ES-I3 (cell line): ENCODE data around the gene FAM168A.

Experiments
- H3K36me3 ChIP-seq: 2 replicates; pipeline ENCODE4 v1.6.1; 2013; ENCODE audit warnings: mild to moderate bottlenecking, low read length, control low read depth, moderate library complexity; ENCODE audit not compliant: insufficient read depth
- H3K4me1 ChIP-seq: 2 replicates; pipeline ENCODE4 v1.6.1; 2013; ENCODE audit warnings: mild to moderate bottlenecking, control low read depth, low read length; ENCODE audit not compliant: insufficient read depth
- H3K9ac ChIP-seq: 2 replicates; pipeline ENCODE4 v1.6.1; 2013; ENCODE audit warnings: low read depth, mild to moderate bottlenecking, low read length, moderate library complexity
- H3K9me3 ChIP-seq: 2 replicates; pipeline ENCODE4 v1.6.1; 2013; ENCODE audit warnings: mild to moderate bottlenecking, low read length, moderate library complexity; ENCODE audit not compliant: control insufficient read depth, insufficient read depth

Gene FAM168A

DNA sequence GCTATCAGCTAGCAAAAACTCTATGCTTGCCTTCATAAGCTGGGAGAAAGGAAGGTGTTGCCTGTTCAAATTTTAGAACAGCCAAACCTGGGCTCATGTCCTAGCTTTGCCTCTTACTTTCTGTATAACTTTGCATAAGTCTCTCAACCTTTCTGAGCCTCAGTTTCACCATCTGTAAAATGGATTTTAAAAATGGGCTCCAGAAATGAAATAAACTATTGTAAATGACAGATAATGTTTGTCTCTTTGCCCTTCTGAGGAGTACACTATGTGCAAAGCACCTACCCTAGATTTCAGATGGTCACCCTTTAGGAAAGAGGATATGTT is 68.7 kb downstream of the FAM168A start:
- no peak overlapping the region for H3K9ac ChIP-seq
- H3K4me1 ChIP-seq = peaks cover 31% of the 10 kb centered on the region
- H3K9me3 ChIP-seq = no peaks in the 10 kb centered on the region
- H3K36me3 ChIP-seq = no peaks in the 10 kb centered on the region

DNA sequence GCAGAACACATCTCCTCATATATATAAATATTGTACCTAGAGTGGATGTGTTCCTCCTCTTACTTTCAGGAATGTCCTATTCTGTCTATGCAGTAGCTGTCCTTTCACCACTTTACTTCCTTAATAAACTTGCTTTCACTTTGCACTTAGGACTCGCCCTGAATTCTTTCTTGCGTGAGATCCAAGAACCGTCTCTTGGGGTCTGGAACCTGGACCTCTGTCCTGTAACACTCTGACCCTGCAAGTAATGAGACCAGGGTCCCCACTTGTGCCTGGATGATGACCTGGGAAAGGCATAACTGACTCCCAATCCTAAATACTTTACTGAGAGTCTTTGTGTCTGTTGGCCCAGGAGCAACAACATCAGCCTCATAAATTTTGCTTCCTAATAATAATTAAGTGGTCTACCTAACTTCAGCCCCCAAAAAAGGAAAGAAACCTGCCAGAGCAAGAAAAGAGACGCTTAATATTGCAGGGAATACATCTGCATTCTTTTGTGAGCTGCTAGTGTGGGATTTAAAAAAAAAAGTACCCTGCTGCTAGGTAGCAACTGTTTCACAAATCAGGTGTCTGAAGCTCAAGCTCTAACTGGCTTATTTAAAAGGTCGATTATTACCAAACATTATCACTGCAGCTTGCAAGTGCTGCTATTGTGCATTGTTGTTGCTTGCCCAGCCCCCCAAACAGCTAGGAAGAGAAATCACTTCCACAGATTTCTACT is 69.3 kb downstream of the FAM168A start:
- Histone ChIP-seq H3K9me3 (no peaks in the 10 kb centered on the region), H3K4me1 (peaks cover 31% of the 10 kb centered on the region), H3K9ac (no peak overlapping the region), H3K36me3 (no peaks in the 10 kb centered on the region)

DNA sequence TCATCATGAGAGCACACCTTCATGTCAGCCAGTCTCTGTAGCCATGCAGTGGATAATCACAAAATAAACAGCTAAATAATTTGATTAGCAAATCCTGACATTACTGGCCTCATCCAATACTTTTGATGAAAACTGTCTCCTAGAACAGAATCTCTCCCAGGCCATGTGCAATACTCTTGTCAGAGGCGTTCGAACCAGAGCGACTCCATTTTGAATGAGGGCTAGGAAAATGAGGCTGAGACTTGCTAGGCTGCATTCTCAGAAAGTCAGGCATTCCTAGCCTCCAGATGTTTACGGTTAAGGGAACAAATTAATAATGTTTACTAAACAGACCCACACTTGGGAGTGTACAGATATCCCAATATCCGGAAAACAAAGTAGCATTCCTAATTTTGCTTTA is 69.9 kb downstream of the FAM168A start:
- H3K36me3 ChIP-seq = no peaks in the 10 kb centered on the region
- H3K4me1 ChIP-seq = peaks cover 31% of the 10 kb centered on the region
- H3K9ac ChIP-seq = no peak overlapping the region
- no peaks in the 10 kb centered on the region for H3K9me3 ChIP-seq

DNA sequence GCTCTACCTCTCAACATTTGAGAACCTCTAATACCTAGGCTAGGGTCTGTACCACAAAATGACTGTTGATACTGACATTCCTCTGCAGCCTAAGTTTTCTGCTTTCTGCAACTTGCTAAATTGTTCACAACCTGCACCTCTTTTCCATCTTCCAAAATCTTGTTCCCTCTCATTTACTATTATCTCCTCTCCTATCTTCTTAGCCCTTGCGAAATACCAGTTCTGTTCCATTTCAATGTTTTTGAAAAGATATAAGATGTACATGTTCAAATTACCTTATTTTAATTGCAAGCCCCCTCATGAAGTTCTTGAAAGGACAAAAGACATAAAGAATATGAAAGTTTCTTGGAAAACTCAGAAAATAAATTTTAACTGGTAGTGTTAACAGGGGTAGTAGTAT is 72.3 kb downstream of the FAM168A start:
- Histone ChIP-seq H3K9ac (no peak overlapping the region), H3K4me1 (peaks cover 18% of the 10 kb centered on the region), H3K9me3 (no peaks in the 10 kb centered on the region), H3K36me3 (no peaks in the 10 kb centered on the region)

DNA sequence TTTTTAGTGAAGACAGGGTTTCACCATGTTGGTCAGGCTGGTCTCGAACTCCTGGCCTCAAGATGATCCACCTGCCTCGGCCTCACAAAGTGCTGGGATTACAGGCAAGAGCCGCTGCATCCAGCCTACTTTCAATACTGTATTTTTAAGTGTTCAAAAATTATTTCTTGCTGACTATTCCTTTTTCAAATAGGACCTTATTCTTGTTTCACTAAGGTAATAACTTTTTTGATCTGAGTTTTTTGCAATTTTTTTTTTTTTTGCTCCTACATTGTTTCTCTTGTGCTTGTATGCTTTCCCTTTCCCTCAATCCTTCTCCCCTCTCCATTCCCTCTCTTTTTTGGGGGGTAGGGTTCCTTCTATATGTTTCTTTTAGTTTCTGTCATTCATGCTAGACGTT is 73.1 kb downstream of the FAM168A start:
- Histone ChIP-seq H3K4me1 (peaks cover 18% of the 10 kb centered on the region), H3K9ac (no peak overlapping the region), H3K36me3 (no peaks in the 10 kb centered on the region), H3K9me3 (no peaks in the 10 kb centered on the region)

DNA sequence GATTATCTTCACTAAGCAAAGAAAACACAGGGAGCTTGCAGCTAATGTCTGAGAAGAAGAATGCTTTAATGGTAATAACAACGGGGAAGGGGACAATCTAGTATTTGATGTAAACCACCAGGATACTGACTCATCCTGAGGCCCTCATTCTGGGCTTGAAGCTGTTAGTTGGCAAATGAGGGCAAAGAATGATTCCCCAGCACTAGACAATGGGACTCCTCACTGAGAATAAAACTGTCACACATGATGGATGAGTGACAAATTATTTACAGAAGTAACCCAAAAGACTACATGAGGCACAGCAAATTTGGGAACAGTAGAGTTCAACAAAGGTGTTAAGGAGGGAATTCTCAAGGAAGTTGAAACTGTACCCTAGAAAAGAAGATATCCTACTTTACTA is 76.3 kb downstream of the FAM168A start:
- Histone ChIP-seq H3K9me3 (no peaks in the 10 kb centered on the region), H3K4me1 (no peaks in the 10 kb centered on the region), H3K9ac (no peak overlapping the region), H3K36me3 (no peaks in the 10 kb centered on the region)

DNA sequence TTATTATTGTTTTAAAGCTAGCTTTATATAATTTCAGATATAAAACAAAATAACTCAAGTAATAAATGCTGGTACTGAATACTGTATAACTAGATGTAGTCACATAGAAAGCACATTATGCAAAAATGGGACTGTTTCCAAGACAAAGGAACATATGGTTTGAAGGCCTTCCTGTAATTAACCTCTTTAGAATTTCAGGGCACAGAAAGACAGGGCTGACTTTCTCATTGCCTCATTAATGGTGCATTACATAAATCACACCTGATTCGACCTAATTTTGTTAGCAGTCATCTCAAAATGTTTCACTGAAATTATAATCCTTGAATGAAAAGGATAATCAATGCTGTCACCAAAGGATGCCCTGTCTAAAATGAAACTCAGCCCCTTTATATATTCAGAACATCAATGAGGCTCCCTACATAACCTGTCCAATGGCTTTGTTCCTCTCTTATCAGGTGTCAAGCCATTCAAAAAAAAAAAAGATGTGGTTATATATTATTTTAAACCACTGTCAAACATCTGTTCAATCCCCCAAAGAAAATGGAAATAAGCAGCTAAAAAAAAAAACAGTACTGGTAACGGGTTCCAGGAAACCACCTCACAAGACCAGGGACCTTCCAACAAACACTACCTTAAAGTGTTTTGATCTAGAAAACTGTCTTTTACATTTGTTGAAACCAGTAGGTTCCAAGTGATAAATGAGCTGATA is 77.4 kb downstream of the FAM168A start:
- no peaks in the 10 kb centered on the region for H3K36me3 ChIP-seq
- no peak overlapping the region for H3K9ac ChIP-seq
- H3K9me3 ChIP-seq = no peaks in the 10 kb centered on the region
- H3K4me1 ChIP-seq = no peaks in the 10 kb centered on the region

DNA sequence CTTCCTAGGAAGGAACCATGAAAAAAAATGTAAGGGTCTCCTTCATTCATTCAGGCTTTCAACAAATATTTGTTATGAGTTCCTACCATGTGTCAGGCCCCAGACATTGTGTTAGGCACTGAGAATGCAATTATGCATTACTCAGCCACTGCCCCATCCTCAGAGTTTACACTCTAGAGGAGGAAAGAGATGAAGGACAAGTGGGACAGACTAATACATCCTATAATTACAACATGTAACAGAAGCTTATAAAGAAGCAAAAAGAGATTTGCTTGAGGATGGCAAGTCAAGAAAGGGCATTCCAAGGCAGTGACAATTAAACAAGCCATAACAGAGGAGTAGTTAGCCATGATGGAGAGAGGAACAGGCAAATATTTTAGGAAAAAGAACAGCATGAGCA is 78.6 kb downstream of the FAM168A start:
- Histone ChIP-seq H3K9me3 (no peaks in the 10 kb centered on the region), H3K4me1 (no peaks in the 10 kb centered on the region), H3K36me3 (no peaks in the 10 kb centered on the region), H3K9ac (no peak overlapping the region)

DNA sequence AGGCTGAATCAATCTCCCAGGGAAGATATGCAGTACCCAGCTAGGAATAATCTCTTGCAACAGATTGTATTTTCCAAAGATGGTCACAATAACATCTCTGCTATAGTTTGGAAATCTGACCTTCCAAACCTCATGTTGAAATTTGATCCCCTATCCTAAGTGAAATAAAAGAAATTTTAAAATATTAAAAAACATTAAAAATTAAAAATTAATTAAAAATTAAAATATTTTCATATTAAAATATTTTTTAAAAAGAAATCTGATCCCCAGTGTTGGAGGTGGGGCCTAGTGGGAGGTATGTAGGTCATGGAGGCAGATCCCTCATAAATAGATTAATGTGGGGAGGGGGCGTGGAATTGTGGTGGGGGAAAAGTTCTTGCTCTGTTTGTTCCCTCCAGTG is 79.7 kb downstream of the FAM168A start:
- Histone ChIP-seq H3K4me1 (no peaks in the 10 kb centered on the region), H3K9me3 (no peaks in the 10 kb centered on the region), H3K9ac (no peak overlapping the region), H3K36me3 (no peaks in the 10 kb centered on the region)

DNA sequence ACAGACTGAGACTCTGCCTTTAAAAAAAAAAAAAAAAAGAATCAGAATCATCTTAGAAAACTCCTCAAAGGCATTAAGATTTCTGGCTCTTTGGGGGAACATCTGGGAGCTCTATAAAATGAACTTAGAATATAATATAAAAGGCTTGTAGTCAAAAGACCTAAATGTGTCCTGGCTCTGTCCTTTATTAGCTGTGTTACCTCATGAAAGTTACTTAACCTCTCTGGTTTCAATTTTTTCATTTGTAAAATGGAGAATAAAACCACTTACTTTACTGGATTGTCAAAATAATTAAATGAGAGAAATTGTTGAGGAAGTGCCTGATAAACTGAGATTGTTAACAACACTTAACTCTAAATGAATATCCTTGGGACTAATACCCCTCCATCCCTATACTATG is 81.8 kb downstream of the FAM168A start:
- no peak overlapping the region for H3K9ac ChIP-seq
- H3K36me3 ChIP-seq = no peaks in the 10 kb centered on the region
- H3K9me3 ChIP-seq = no peaks in the 10 kb centered on the region
- no peaks in the 10 kb centered on the region for H3K4me1 ChIP-seq

DNA sequence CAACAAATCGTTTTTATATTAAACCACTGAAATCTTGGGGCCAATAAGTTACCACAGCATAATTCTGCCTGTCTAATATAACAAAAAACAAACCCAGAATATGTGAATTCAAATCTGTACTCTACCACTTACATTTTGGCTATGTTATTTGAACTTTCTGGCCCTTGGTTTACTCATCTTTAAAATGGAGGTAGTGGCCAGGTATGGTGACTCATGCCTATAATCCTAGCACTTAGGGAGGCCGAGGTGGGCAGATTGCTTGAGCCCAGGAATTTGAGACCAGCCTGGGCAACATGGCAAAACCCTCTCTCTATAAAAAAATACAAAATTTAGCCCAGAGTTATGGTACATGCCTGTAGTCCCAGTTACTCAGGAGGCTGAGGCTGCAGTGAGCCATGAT is 84.2 kb downstream of the FAM168A start:
- no peaks in the 10 kb centered on the region for H3K36me3 ChIP-seq
- H3K9me3 ChIP-seq = no peaks in the 10 kb centered on the region
- H3K4me1 ChIP-seq = no peaks in the 10 kb centered on the region
- H3K9ac ChIP-seq = no peak overlapping the region

DNA sequence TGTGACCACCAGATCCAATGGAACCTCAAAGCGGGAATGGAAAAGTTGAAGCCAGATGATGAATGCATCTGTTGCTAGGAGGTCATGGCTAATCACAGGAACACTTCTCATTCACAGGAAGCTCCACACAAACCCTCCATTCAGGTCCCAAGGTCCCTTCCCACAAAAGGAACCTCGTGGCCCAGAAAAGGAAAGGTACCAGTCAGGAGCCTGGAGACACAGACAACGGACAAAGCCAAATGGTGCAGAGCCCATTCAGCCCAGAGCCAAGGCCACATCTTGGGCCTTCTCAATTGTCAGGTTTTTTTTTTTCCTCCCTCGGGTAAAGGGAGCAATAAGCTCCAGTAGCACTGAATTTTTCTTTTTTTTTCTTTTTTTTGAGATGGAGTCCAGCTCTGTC is 87.0 kb downstream of the FAM168A start:
- H3K9me3 ChIP-seq = peaks cover 2% of the 10 kb centered on the region; the same call in 1 of the 2 replicates
- H3K4me1 ChIP-seq = no peaks in the 10 kb centered on the region
- H3K9ac ChIP-seq = no peak overlapping the region

DNA sequence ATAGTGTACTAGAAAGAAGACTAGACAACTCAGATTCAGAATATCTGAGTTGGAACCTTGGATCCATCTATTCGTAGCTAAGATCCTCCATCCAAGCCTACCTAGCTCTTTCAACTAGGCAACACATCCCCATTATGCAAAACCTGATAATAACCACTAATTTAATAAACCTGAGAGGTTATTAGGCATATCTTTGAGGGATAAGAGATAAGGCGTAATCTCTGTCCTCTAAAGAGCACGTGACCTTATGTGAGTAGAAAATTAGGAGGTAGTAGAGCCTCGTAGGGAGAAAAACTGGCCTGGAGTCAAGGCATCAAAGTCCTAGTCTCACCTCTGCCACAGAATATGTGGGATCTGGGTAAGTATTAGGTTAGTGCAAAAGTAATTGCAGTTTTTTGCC is 87.8 kb downstream of the FAM168A start:
- Histone ChIP-seq H3K9me3 (peaks cover 2% of the 10 kb centered on the region; the same call in 1 of the 2 replicates), H3K9ac (no peak overlapping the region), H3K36me3 (no peaks in the 10 kb centered on the region), H3K4me1 (no peaks in the 10 kb centered on the region)

More for the DNA sequence above, 87.0 kb downstream of the FAM168A start:
- H3K36me3 ChIP-seq = no peaks in the 10 kb centered on the region

DNA sequence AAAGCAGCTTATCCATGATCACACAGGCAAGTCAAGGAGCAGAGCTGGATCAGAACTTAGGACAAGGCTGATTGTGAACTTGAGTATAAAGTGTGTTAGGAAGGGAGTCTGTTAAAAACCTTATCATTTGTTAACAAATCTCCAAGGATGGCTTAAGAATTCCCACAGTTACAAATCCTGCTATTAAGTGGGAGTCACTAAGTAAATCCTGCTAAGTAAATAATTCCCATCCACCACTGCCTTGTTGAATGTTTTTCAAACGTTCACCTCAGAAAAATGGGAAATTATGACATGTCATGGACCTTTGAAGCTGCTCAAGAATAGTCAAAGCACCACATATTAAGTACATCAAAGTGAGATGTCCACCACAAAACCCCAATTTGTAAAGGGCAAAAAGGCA is 88.7 kb downstream of the FAM168A start:
- peaks cover 2% of the 10 kb centered on the region; the same call in 1 of the 2 replicates for H3K9me3 ChIP-seq
- H3K4me1 ChIP-seq = no peaks in the 10 kb centered on the region
- H3K36me3 ChIP-seq = no peaks in the 10 kb centered on the region
- H3K9ac ChIP-seq = no peak overlapping the region
